GM18868 (cell line): ENCODE results near the gene WWC2.
"Not testable (repeated sequence)": the region's sequence is repeated elsewhere in the genome, so short reads cannot be mapped to it uniquely, and the experiment has no call there.

Source experiments
- ATAC-seq: cut with Tn5 transposase; IDR thresholded peaks from one replicate; pipeline ENCODE4 v1.9.1; 2021; ENCODE audit warnings: mild to moderate bottlenecking, moderate library complexity; ENCODE audit not compliant: unreplicated experiment

The WWC2 gene

GRCh38 chr4:183100298-183100599 is 1.2 kb downstream of the WWC2 start:
- ATAC-seq: no peak

GRCh38 chr4:183100827-183101226 is 1.8 kb downstream of the WWC2 start:
- no peak for ATAC-seq

- no peak for ATAC-seq
These were observed 3.0 kb downstream of the WWC2 start for GRCh38 chr4:183101956-183102480.

- no peak for ATAC-seq
These were observed 6.0 kb downstream of the WWC2 start for GRCh38 chr4:183105092-183105491.

GRCh38 chr4:183106839-183107238 is 7.8 kb downstream of the WWC2 start:
- ATAC-seq: no peak

GRCh38 chr4:183107891-183108459 is 8.9 kb downstream of the WWC2 start:
- ATAC-seq: no peak

- no peak for ATAC-seq
These were observed 11.2 kb downstream of the WWC2 start for GRCh38 chr4:183110244-183110643.

GRCh38 chr4:183111452-183111885 is 12.4 kb downstream of the WWC2 start:
- no peak for ATAC-seq

GRCh38 chr4:183118141-183118540 is 19.1 kb downstream of the WWC2 start:
- ATAC-seq: no peak

GRCh38 chr4:183118585-183118984 is 19.5 kb downstream of the WWC2 start:
- no peak for ATAC-seq

- ATAC-seq: not testable (repeated sequence)
These were observed 22.6 kb downstream of the WWC2 start for GRCh38 chr4:183121660-183122059.

- no peak for ATAC-seq
These were observed 25.2 kb downstream of the WWC2 start for GRCh38 chr4:183124228-183124627.

GRCh38 chr4:183124865-183125264 is 25.8 kb downstream of the WWC2 start:
- no peak for ATAC-seq

- ATAC-seq: no peak
These were observed 30.1 kb downstream of the WWC2 start for GRCh38 chr4:183129125-183129524.

GRCh38 chr4:183129675-183130074 is 30.6 kb downstream of the WWC2 start:
- no peak for ATAC-seq

GRCh38 chr4:183130328-183131155 is 31.5 kb downstream of the WWC2 start:
- ATAC-seq: no peak

GRCh38 chr4:183132081-183132480 is 33.0 kb downstream of the WWC2 start:
- ATAC-seq: no peak

GRCh38 chr4:183132865-183133264 is 33.8 kb downstream of the WWC2 start:
- no peak for ATAC-seq

- no peak for ATAC-seq
These were observed 37.8 kb downstream of the WWC2 start for GRCh38 chr4:183136855-183137254.

- ATAC-seq: no peak
These were observed 40.1 kb downstream of the WWC2 start for GRCh38 chr4:183139058-183139750.

GRCh38 chr4:183139972-183140570 is 41.0 kb downstream of the WWC2 start:
- no peak for ATAC-seq
